Type B pancreatic cell (in vitro differentiated cells): ENCODE data around the gene MAP1LC3B. TPM values are rescaled to one million over a fixed set of nuclear protein-coding genes. Genes with fewer than 3 reads are reported as not detected.

Experiments
- DNase-seq: peaks from one replicate; pipeline ENCODE4 v3.0.0; 2021; ENCODE audit warnings: mixed read lengths; ENCODE audit not compliant: unreplicated experiment; ENCODE audit errors: extremely low spot score
- H3K27ac Mint-ChIP-seq: 2 replicates; pipeline ENCODE4 v1.8.0; 2021; ENCODE audit warnings: mild to moderate bottlenecking, mixed read lengths
- H3K27me3 Mint-ChIP-seq: 2 replicates; pipeline ENCODE4 v1.8.0; 2021; ENCODE audit warnings: mixed read lengths
- H3K36me3 Mint-ChIP-seq: 2 replicates; pipeline ENCODE4 v1.8.0; 2021; ENCODE audit warnings: mixed read lengths
- H3K4me1 Mint-ChIP-seq: one replicate; pipeline ENCODE4 v1.8.0; 2021; ENCODE audit warnings: mixed read lengths; ENCODE audit not compliant: unreplicated experiment
- H3K4me3 Mint-ChIP-seq: 2 replicates; pipeline ENCODE4 v1.8.0; 2021; ENCODE audit warnings: mild to moderate bottlenecking, mixed read lengths
- H3K9me3 Mint-ChIP-seq: 2 replicates; pipeline ENCODE4 v1.8.0; 2021; ENCODE audit warnings: mixed read lengths
- CTCF ChIP-seq: fragments of 200-600 bp; sonication (generic); conservative IDR thresholded peaks from 2 replicates; pipeline ENCODE4 v1.5.0; 2021; ENCODE audit warnings: antibody characterized with exemption, mild to moderate bottlenecking
- total RNA-seq: library from RNA; stranded (reverse); gene quantifications from 2 replicates; pipeline ENCODE4 v1.2.1, GENCODE V29; 2021; ENCODE audit warnings: low replicate concordance

MAP1LC3B gene
- total RNA-seq, 1 donor from 2014 or later: 44.4 TPM

- Mint-ChIP-seq H3K27me3 (no peaks in the 10 kb centered on the region), H3K36me3 (peaks cover 4% of the 10 kb centered on the region), H3K27ac (no peak overlapping the region), H3K4me3 (no peak overlapping the region), H3K9me3 (no peaks in the 10 kb centered on the region), H3K4me1 (peaks cover 27% of the 10 kb centered on the region)
- no peak for TF ChIP-seq CTCF
- no peak for DNase-seq
Measured at GRCh38 chr16:87348616-87349157, 43.4 kb upstream of the MAP1LC3B start.

DNA sequence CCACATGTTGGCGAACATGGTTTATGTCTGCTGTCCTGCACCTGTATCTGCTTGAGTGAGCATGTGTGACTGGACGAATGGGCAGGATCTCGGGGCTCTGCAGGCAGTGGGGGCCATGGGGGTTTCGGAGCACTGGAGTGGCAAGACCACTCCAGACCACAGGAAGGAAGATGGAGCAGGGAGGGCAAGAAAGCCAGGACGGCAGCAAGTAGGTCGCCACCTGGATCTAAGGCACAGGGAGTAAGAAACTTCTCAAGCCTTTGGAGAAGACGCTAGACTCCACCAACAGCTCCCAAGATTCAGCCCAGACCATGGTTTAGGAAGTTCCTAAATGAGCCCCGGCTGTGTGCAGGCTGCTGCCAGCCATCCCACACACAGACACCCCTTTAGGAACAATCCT, 42.1 kb upstream of the MAP1LC3B start:
- Mint-ChIP-seq H3K9me3 (no peaks in the 10 kb centered on the region), H3K4me3 (no peak overlapping the region), H3K27me3 (no peaks in the 10 kb centered on the region), H3K4me1 (peaks cover 19% of the 10 kb centered on the region), H3K27ac (no peak overlapping the region), H3K36me3 (peaks cover 4% of the 10 kb centered on the region)
- TF ChIP-seq CTCF: no peak
- DNase-seq: no peak

DNA sequence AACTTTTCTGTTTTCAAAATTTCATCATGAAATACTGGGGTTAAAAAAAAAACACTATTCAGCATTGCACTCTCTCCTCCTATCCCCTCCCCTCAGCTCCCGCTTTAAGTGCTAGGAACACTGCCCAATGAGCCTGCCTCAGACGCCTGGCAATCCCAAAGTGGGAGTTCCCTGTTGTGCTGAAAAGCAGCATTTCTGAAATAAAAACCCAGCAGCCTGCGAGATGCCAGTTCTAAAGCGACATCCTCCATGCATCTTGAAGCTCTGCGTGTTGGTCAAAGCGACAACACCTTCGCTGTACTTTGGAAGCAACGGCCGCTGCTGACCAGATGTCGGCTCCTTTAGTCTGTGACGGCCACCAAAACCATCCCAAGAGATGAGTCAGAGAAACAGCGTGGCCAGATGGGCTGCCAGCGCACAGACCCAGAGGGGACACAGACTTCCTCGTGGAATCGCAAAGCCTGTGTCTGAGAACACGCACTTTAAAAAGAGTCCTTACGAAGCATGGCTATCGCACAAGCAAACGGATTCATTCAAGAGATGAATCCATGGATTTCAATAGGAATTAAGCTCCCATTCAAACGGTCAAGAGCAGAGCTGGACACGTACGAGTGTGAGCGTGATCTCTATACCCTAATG, 41.3 kb upstream of the MAP1LC3B start:
- Mint-ChIP-seq H3K36me3 (peaks cover 4% of the 10 kb centered on the region), H3K4me3 (no peak overlapping the region), H3K9me3 (no peaks in the 10 kb centered on the region), H3K27ac (no peak overlapping the region), H3K27me3 (no peaks in the 10 kb centered on the region), H3K4me1 (peaks cover 13% of the 10 kb centered on the region)
- no peak for TF ChIP-seq CTCF
- no peak for DNase-seq

- TF ChIP-seq CTCF: no peak
- Mint-ChIP-seq H3K27me3 (no peaks in the 10 kb centered on the region), H3K27ac (no peak overlapping the region), H3K4me3 (no peak overlapping the region), H3K36me3 (peaks cover 4% of the 10 kb centered on the region), H3K4me1 (peaks cover 15% of the 10 kb centered on the region), H3K9me3 (no peaks in the 10 kb centered on the region)
- no peak for DNase-seq
Measured at GRCh38 chr16:87351320-87351698, 40.8 kb upstream of the MAP1LC3B start.

DNA sequence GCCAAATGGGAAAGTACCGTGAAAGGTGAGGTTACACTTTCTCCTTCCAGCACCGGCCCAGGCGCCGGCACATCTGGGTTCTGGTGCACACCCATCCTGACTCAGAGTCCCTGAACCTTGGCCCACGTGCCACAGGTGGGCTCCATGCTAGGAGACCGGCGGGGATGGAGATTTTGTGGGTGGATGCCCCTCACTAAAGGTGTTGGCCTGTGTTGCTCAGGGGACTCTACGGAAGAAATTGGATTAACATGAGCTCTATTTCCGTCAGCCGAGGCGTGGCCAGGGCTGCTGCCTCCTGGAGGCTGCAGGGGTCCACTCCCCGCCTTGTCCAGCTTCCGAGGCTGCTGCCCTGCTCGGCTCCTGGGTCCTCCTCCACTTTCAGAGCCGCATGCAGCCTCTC, 39.3 kb upstream of the MAP1LC3B start:
- Mint-ChIP-seq H3K9me3 (no peaks in the 10 kb centered on the region), H3K27ac (no peak overlapping the region), H3K4me1 (peaks cover 17% of the 10 kb centered on the region), H3K27me3 (no peaks in the 10 kb centered on the region), H3K4me3 (no peak overlapping the region), H3K36me3 (peaks cover 8% of the 10 kb centered on the region)
- DNase-seq: no peak
- no peak for TF ChIP-seq CTCF
